ENCODE data around the gene HDAC11. TPM values are rescaled to one million over a fixed set of nuclear protein-coding genes. Genes with fewer than 3 reads are reported as not detected.

The HDAC11 gene
- total RNA-seq, 2 donors from 2014 or later = 3.7 TPM

GRCh38 chr3:13550423-13550690 lies 70.3 kb downstream of the HDAC11 start:
- H3K9me3 Mint-ChIP-seq = no peaks in the 10 kb centered on the region
- no peak overlapping the region for H3K27ac Mint-ChIP-seq
- no peak for DNase-seq (ENCODE audit: low spot score in 2 of 2)
- ATAC-seq = no peak
- H3K36me3 Mint-ChIP-seq = peaks cover 0 to 5% of the 10 kb centered on the region in 2 donors

GRCh38 chr3:13550791-13551360 lies 70.8 kb downstream of the HDAC11 start:
- H3K36me3 Mint-ChIP-seq = peaks cover 0 to 5% of the 10 kb centered on the region in 2 donors
- no peak overlapping the region for H3K27ac Mint-ChIP-seq
- ATAC-seq = no peak
- no peaks in the 10 kb centered on the region for H3K9me3 Mint-ChIP-seq
- no peak for DNase-seq (ENCODE audit: low spot score in 2 of 2)

GRCh38 chr3:13552857-13553652 lies 72.9 kb downstream of the HDAC11 start:
- Mint-ChIP-seq H3K36me3 (peaks cover 0 to 5% of the 10 kb centered on the region in 2 donors), H3K9me3 (no peaks in the 10 kb centered on the region), H3K27ac (no peak overlapping the region)
- ATAC-seq (no peak), DNase-seq (ENCODE audit: low spot score in 2 of 2) (no peak)

- DNase-seq (ENCODE audit: low spot score in 2 of 2) = no peak
- ATAC-seq = no peak
- peaks cover 0 to 5% of the 10 kb centered on the region in 2 donors for H3K36me3 Mint-ChIP-seq
- H3K27ac Mint-ChIP-seq = no peak overlapping the region
- no peaks in the 10 kb centered on the region for H3K9me3 Mint-ChIP-seq
These were observed 73.6 kb downstream of the HDAC11 start for GRCh38 chr3:13553686-13554085.

- Mint-ChIP-seq H3K27ac (no peak overlapping the region), H3K9me3 (no peaks in the 10 kb centered on the region), H3K36me3 (no peaks in the 10 kb centered on the region)
- DNase-seq (ENCODE audit: low spot score in 2 of 2) (no peak), ATAC-seq (no peak)
These were observed 75.6 kb downstream of the HDAC11 start for GRCh38 chr3:13555753-13556152.

Other genes starting within 250 kb of the HDAC11 start
- 100 to 1,000 TPM; 116 to 147 TPM for gene NUP210, start 60.0 kb upstream of the HDAC11 start, total RNA-seq
- not detected for gene FBLN2, start 68.8 kb downstream of the HDAC11 start, total RNA-seq